PC-9 (cell line): ENCODE data around the gene DNAAF9.

Experiments
- CTCF ChIP-seq: fragments of 200-600 bp; sonication (generic); conservative IDR thresholded peaks from 2 replicates; pipeline ENCODE4 v1.6.1; 2017; ENCODE audit warnings: mixed run types, antibody characterized with exemption, mild to moderate bottlenecking, moderate library complexity
- EZH2 ChIP-seq: fragments of 200-600 bp; sonication (generic); IDR thresholded peaks from 2 replicates; pipeline ENCODE4 v1.8.0; 2017; ENCODE audit warnings: antibody characterized with exemption, low read depth

- no peak for TF ChIP-seq CTCF
- no peak for TF ChIP-seq EZH2
Measured at GRCh38 chr20:3380228-3381070, 27.0 kb downstream of the DNAAF9 start.
